ENCODE results near the gene NTF3.

GRCh38 chr12:5470703-5471102, 38.8 kb downstream of the NTF3 start:
- no peak for TF ChIP-seq CTCF (optimal IDR thresholded peaks at IDR 0.05 in 1 of 3, IDR thresholded peaks at IDR 0.05 in 1 of 3, conservative IDR thresholded peaks at IDR 0.05 in 1 of 3; ENCODE audit: extremely low read depth in 1 of 3, insufficient read depth in 2 of 3, low read length in 3 of 3)
- no peak for TF ChIP-seq EZH2 (IDR thresholded peaks at IDR 0.05; ENCODE audit: low read length)
